Spleen (tissue), 11 donors: ENCODE results near the gene SMG5. TPM values are rescaled to one million over a fixed set of nuclear protein-coding genes. Genes with fewer than 3 reads are reported as not detected.

ENCODE experiments used
- DNase-seq: peaks from one replicate; pipeline ENCODE4 v3.0.0-alpha.2; 2020
- H3K27ac ChIP-seq, 8 donors: fragments of 200-600 bp; sonication (generic) in 7 of 8; 1 replicate in 4 of 8; 2 replicates in 4 of 8; pipeline versions ENCODE4 v1.5.0 to v1.8.0; 2016 to 2021; ENCODE audit warnings: inconsistent platforms in 4 of 8, mild to moderate bottlenecking in 4 of 8, moderate library complexity in 1 of 8
- H3K27me3 ChIP-seq, 7 donors: fragments of 200-600 bp; sonication (generic) in 6 of 7; replicated peaks in 1 of 7; 1 replicate in 4 of 7; 2 replicates in 3 of 7; pipeline versions ENCODE4 v1.5.0 to v1.8.0; 2016 to 2021; ENCODE audit warnings: inconsistent platforms in 3 of 7, mild to moderate bottlenecking in 1 of 7
- H3K36me3 ChIP-seq, 6 donors: fragments of 200-600 bp; sonication (generic) in 5 of 6; 1 replicate in 4 of 6; 2 replicates in 2 of 6; pipeline versions ENCODE4 v1.5.0 to v1.8.0; 2016 to 2021; ENCODE audit warnings: inconsistent platforms in 2 of 6
- H3K4me1 ChIP-seq, 6 donors: fragments of 200-600 bp; sonication (generic) in 5 of 6; 1 replicate in 3 of 6; 2 replicates in 3 of 6; pipeline versions ENCODE4 v1.5.0 to v1.8.0; 2016 to 2021; ENCODE audit warnings: inconsistent platforms in 3 of 6
- H3K4me3 ChIP-seq, 8 donors: fragments of 200-600 bp; sonication (generic) in 7 of 8; 1 replicate in 4 of 8; 2 replicates in 4 of 8; pipeline versions ENCODE4 v1.5.0 to v1.8.0; 2016 to 2021; ENCODE audit warnings: inconsistent platforms in 4 of 8, mild to moderate bottlenecking in 4 of 8, moderate library complexity in 2 of 8
- H3K9me3 ChIP-seq, 8 donors: fragments of 200-600 bp; sonication (generic) in 7 of 8; 1 replicate in 4 of 8; 2 replicates in 4 of 8; pipeline versions ENCODE4 v1.5.0 to v1.8.0; 2016 to 2021; ENCODE audit warnings: inconsistent platforms in 4 of 8
- POLR2A ChIP-seq, 3 donors: fragments of 450-650 bp; IDR thresholded peaks; one replicate each; pipeline ENCODE4 v1.5.1; 2017; ENCODE audit warnings: antibody characterized with exemption in 3 of 3, mild to moderate bottlenecking in 1 of 3
- POLR2AphosphoS5 ChIP-seq, 3 donors: sonication (generic); formaldehyde crosslinking; IDR thresholded peaks; one replicate each; pipeline ENCODE4 v1.5.1; 2017; ENCODE audit warnings: antibody characterized with exemption in 3 of 3
- WGBS, 5 donors: extraction: QIAGEN DNeasy Blood & Tissue Kit in 3 of 5; methylation state at CpG; one replicate each; pipeline versions ENCODE4 v1.1.5 to v1.1.7; 2013 to 2018; 5-methylcytosine and 5-hydroxymethylcytosine counted together
- intact Hi-C: fragments of 100-400 bp; cut with DNase I; formaldehyde crosslinking; loops from one replicate; pipeline ENCODE4 v1.15.0; 2023; ENCODE audit warnings: low total_unique reads
- polyA plus RNA-seq, 3 donors: library from polyadenylated mRNA; stranded (reverse); fragments of 200-250 nt; gene quantifications; one replicate each; pipeline ENCODE4 v1.2.1, GENCODE V29; 2013
- total RNA-seq, 7 donors: library from RNA; depleted of rRNA in 3 of 7; stranded (reverse); fragments of >200 nt in 3 of 7; fragmentation: NEBNext Ultra II Directional in 4 of 7; extraction: Animal tissue kit (Norgen Biotek cat#: 25700) in 4 of 7; gene quantifications; one replicate each; pipeline versions ENCODE4 v1.1.0 to v1.2.1, GENCODE V29; 2016 to 2021
- TF ChIP-seq, protein P1 (sequence below), 11 experiments: fragments of 200-600 bp in 7 of 11; fragments of 450-650 bp in 4 of 11; sonication (generic) in 4 of 11; IDR thresholded peaks in 8 of 11; conservative IDR thresholded peaks in 3 of 11; 1 replicate in 7 of 11; 2 replicates in 4 of 11; pipeline versions ENCODE4 v1.4.0 to v1.8.0; 2016 to 2021; ENCODE audit warnings: antibody characterized with exemption in 11 of 11, inconsistent platforms in 4 of 11, mild to moderate bottlenecking in 1 of 11
- donor health status: healthy with polysubstance abuse.
- donor health status: DM: no; HTN: no; CAD: no; lungs with moderate emphysema.
- donor health status: DM: no; HTN: no; CAD: no.
- donor health status: Bipolar disorder and iron deficiency.
- donor health status: healthy.
- donor health status: DM: no; HTN: no; CAD: no.
- donor health status: DM: yes; HTN: yes; CAD: no.

Gene SMG5
- total and polyA plus RNA-seq, 10 donors = 14.9 to 80.5 (median 65.9) TPM

DNA sequence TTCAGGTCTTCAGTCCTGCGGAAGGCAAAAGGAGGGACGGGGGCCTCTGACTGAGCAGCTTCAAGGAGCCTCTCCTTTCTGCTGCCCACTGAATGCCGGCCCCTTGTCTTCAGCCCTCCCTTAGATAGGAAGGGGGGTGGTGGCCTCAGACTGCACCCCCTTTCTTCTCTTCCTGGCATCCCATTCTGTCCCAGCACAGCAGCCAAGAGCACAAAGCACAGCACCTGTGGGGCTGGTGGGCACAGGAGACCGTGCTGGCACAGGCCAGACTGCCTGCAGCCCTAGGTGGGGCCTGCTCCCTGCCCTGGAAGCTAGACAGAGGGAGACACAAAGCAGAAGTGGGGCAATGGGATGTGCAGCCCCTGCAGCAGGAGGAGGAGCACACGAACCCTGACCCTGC lies 33.0 kb downstream of the SMG5 start:
- WGBS, 5 donors = 80 to 93% (median 87%) methylated on average over 5 of the region's 5 CpGs
- TF ChIP-seq, protein P1, sequence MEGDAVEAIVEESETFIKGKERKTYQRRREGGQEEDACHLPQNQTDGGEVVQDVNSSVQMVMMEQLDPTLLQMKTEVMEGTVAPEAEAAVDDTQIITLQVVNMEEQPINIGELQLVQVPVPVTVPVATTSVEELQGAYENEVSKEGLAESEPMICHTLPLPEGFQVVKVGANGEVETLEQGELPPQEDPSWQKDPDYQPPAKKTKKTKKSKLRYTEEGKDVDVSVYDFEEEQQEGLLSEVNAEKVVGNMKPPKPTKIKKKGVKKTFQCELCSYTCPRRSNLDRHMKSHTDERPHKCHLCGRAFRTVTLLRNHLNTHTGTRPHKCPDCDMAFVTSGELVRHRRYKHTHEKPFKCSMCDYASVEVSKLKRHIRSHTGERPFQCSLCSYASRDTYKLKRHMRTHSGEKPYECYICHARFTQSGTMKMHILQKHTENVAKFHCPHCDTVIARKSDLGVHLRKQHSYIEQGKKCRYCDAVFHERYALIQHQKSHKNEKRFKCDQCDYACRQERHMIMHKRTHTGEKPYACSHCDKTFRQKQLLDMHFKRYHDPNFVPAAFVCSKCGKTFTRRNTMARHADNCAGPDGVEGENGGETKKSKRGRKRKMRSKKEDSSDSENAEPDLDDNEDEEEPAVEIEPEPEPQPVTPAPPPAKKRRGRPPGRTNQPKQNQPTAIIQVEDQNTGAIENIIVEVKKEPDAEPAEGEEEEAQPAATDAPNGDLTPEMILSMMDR (IDR thresholded peaks at IDR 0.05 in 8 of 11, conservative IDR thresholded peaks at IDR 0.05 in 3 of 11) = no peak
- TF ChIP-seq POLR2AphosphoS5 (IDR thresholded peaks at IDR 0.05) (peak in 1 of 3 donors; percentile 42), POLR2A (IDR thresholded peaks at IDR 0.05) (no peak)
- peaks cover 0 to 23% (median 12%) of the 10 kb centered on the region in 7 donors for H3K27me3 ChIP-seq
- H3K27ac ChIP-seq = no peak overlapping the region
- no peaks in the 10 kb centered on the region for H3K9me3 ChIP-seq
- DNase-seq = no peak
- intact Hi-C loops = no loop called here
- peaks cover 0 to 59% (median 57%) of the 10 kb centered on the region in 6 donors for H3K36me3 ChIP-seq
- peaks cover 11 to 53% (median 21%) of the 10 kb centered on the region in 6 donors for H3K4me1 ChIP-seq
- no peak overlapping the region for H3K4me3 ChIP-seq

- TF ChIP-seq POLR2A (IDR thresholded peaks at IDR 0.05) = no peak
- TF ChIP-seq, protein P1 (IDR thresholded peaks at IDR 0.05 in 8 of 11, conservative IDR thresholded peaks at IDR 0.05 in 3 of 11) = no peak
- TF ChIP-seq POLR2AphosphoS5 (IDR thresholded peaks at IDR 0.05) = no peak
- no peak overlapping the region for H3K27ac ChIP-seq
- no peak for DNase-seq
- peaks cover 0 to 46% (median 44%) of the 10 kb centered on the region in 6 donors for H3K36me3 ChIP-seq
- H3K4me1 ChIP-seq = peaks cover 11 to 53% (median 21%) of the 10 kb centered on the region in 6 donors
- WGBS, 5 donors = 76 to 97% (median 86%) methylated on average over 3 to 4 of the region's 4 CpGs
- peaks cover 0 to 30% (median 12%) of the 10 kb centered on the region in 7 donors for H3K27me3 ChIP-seq
- no peaks in the 10 kb centered on the region for H3K9me3 ChIP-seq
- no peak overlapping the region for H3K4me3 ChIP-seq
- intact Hi-C loops = no loop called here
Observed at GRCh38 chr1:156248323-156248683, 34.3 kb downstream of the SMG5 start.

- TF ChIP-seq POLR2A (IDR thresholded peaks at IDR 0.05) = no peak
- peak in 2 of 3 donors; percentile 28 to 68 for TF ChIP-seq POLR2AphosphoS5 (IDR thresholded peaks at IDR 0.05)
- Histone ChIP-seq H3K36me3 (peaks cover 0 to 44% (median 38%) of the 10 kb centered on the region in 6 donors), H3K27me3 (peaks cover 0 to 30% (median 12%) of the 10 kb centered on the region in 7 donors), H3K4me3 (no peak within 1 kb of the TSS), H3K9me3 (no peaks in the 10 kb centered on the region), H3K4me1 (peaks cover 11 to 51% (median 21%) of the 10 kb centered on the region in 6 donors), H3K27ac (no peak within 1 kb of the TSS)
- DNase-seq = no peak
- intact Hi-C loops = no loop called here
- WGBS, 5 donors = 77 to 85% (median 83%) methylated on average over 7 to 16 of the region's 16 CpGs
Observed at GRCh38 chr1:156247460-156248322, 34.9 kb downstream of the SMG5 start, which contains the start of gene PAQR6. TSS of gene PAQR6 (minus strand) at chr1:156248056. CDS start at chr1:156246731, 1,325 bp downstream.

- DNase-seq = peak; percentile 68
Observed at GRCh38 chr1:156246781-156247459, 35.7 kb downstream of the SMG5 start.

More at GRCh38 chr1:156246781-156247459, 35.7 kb downstream of the SMG5 start:
- Histone ChIP-seq H3K4me3 (no peak overlapping the region), H3K9me3 (no peaks in the 10 kb centered on the region), H3K4me1 (peaks cover 11 to 43% (median 20%) of the 10 kb centered on the region in 6 donors), H3K27ac (no peak overlapping the region), H3K36me3 (peaks cover 0 to 44% (median 34%) of the 10 kb centered on the region in 6 donors), H3K27me3 (peaks cover 0 to 30% (median 12%) of the 10 kb centered on the region in 7 donors)
- TF ChIP-seq POLR2AphosphoS5 (IDR thresholded peaks at IDR 0.05) (peak in 2 of 3 donors; percentile 10 to 60), POLR2A (IDR thresholded peaks at IDR 0.05) (no peak)
- intact Hi-C loops = no loop called here
- WGBS, 5 donors = 68 to 84% (median 74%) methylated on average over 14 to 16 of the region's 16 CpGs
